Esophagus muscularis mucosa (tissue), 4 donors: ENCODE results near the gene VPS35. TPM values are rescaled to one million over a fixed set of nuclear protein-coding genes. Genes with fewer than 3 reads are reported as not detected.

Experiments used
- DNase-seq: peaks from one replicate; pipeline ENCODE4 v3.0.0-alpha.2; 2017; ENCODE audit errors: extremely low spot score
- H3K27ac ChIP-seq, 4 donors: fragments of 200-600 bp; sonication (generic); replicated peaks in 1 of 4; 1 replicate in 3 of 4; 2 replicates in 1 of 4; pipeline ENCODE4 v1.5.1; 2016 to 2019; ENCODE audit warnings: mild to moderate bottlenecking in 1 of 4
- H3K27me3 ChIP-seq, 4 donors: fragments of 200-600 bp; sonication (generic); one replicate each; pipeline versions ENCODE4 v1.5.1 to v1.6.0; 2016 to 2019
- H3K36me3 ChIP-seq, 4 donors: fragments of 200-600 bp; sonication (generic); one replicate each; pipeline ENCODE4 v1.5.1; 2016 to 2019
- H3K4me1 ChIP-seq, 4 donors: fragments of 200-600 bp; sonication (generic); one replicate each; pipeline ENCODE4 v1.5.1; 2016 to 2019
- H3K4me3 ChIP-seq, 4 donors: fragments of 200-600 bp; sonication (generic); 1 replicate in 2 of 4; 2 replicates in 2 of 4; pipeline ENCODE4 v1.5.1; 2016 to 2019; ENCODE audit warnings: mild to moderate bottlenecking in 4 of 4, moderate library complexity in 1 of 4
- H3K9me3 ChIP-seq, 4 donors: fragments of 200-600 bp; sonication (generic); 1 replicate in 3 of 4; 2 replicates in 1 of 4; pipeline ENCODE4 v1.5.1; 2016 to 2019
- EP300 ChIP-seq: sonication (generic); formaldehyde crosslinking; IDR thresholded peaks from one replicate; pipeline ENCODE4 v1.6.1; 2017; ENCODE audit warnings: antibody characterized with exemption
- POLR2A ChIP-seq: fragments of 450-650 bp; IDR thresholded peaks from one replicate; pipeline ENCODE4 v1.6.1; 2017; ENCODE audit warnings: antibody characterized with exemption, moderate library complexity, mild to moderate bottlenecking, low read depth
- POLR2AphosphoS5 ChIP-seq, 2 donors: sonication (generic); formaldehyde crosslinking; IDR thresholded peaks; one replicate each; pipeline ENCODE4 v1.6.1; 2017; ENCODE audit warnings: antibody characterized with exemption in 2 of 2
- WGBS: methylation state at CpG from one replicate; pipeline ENCODE4 v1.1.5; 2018; 5-methylcytosine and 5-hydroxymethylcytosine counted together
- intact Hi-C: fragments of 100-400 bp; cut with DNase I; formaldehyde crosslinking; loops from one replicate; pipeline ENCODE4 v1.15.1; 2023
- total RNA-seq, 4 donors: library from RNA; depleted of rRNA; stranded (reverse); fragments of >200 nt; gene quantifications; one replicate each; pipeline versions ENCODE4 v1.1.0 to v1.2.1, GENCODE V29; 2016
- TF ChIP-seq, protein P1 (sequence below), 3 experiments: fragments of 200-600 bp in 2 of 3; fragments of 450-650 bp in 1 of 3; sonication (generic) in 2 of 3; IDR thresholded peaks; one replicate each; pipeline ENCODE4 v1.5.1; 2017 to 2019; ENCODE audit warnings: antibody characterized with exemption in 3 of 3, mild to moderate bottlenecking in 2 of 3, moderate library complexity in 1 of 3

The VPS35 gene
- total RNA-seq, 4 donors from 2014 or later: 58.7 to 100 (median 67.3) TPM

DNA sequence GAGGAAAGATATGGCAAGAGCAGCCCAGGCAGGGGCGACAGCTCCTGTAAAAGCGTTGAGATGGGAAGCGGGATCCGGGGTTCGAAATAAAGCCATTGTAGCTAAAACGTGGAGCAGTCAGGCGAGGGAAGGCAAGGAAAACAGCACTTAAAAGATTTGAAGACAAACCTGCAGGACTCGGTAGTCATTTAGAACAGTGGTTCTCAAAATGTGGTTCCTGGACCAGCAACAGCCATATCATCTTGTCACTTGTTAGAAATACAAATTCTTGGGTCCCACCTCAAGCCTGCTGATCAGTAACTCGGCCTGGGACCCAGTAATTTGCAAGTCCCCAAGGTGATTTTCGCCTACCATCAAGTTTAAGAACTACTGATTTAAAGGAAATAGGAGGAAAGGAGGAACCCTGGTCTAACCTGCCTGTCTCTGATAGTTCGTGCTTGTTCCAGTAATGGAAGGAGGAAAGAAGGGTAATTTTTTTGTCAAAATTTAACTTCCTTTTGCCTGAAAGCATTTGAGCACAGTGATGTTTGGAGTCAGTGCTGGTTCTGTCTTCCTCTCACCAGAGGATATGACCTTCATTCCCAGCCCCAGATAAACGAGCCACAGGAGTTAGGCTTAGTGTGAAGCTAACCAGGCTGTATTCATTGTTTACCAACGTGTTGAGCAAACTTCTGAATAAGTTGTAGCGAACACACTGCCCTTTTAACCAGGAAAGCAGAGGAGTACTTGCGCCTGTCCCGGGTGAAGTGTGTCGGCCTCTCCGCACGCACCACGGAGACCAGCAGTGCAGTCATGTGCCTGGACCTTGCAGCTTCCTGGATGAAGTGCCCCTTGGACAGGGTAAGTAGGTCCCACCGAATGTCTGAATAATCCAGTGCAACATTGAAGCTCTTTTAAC, 1.6 kb upstream of the VPS35 start:
- Histone ChIP-seq H3K9me3 (no peaks in the 10 kb centered on the region), H3K27ac (peak overlapping the region in 3 of 4 donors; percentile 87 to 93 (median 92)), H3K4me3 (peak overlapping the region; percentile 75 to 89 (median 80)), H3K27me3 (no peaks in the 10 kb centered on the region), H3K4me1 (peaks cover 33 to 40% (median 37%) of the 10 kb centered on the region in 4 donors), H3K36me3 (no peaks in the 10 kb centered on the region)
- intact Hi-C loops: no loop called here
- DNase-seq: no peak
- WGBS: 16% methylated on average over 21 of the region's 21 CpGs
- no peak for TF ChIP-seq POLR2AphosphoS5 (IDR thresholded peaks at IDR 0.05)
- TF ChIP-seq POLR2A: no peak
- TF ChIP-seq, protein P1, sequence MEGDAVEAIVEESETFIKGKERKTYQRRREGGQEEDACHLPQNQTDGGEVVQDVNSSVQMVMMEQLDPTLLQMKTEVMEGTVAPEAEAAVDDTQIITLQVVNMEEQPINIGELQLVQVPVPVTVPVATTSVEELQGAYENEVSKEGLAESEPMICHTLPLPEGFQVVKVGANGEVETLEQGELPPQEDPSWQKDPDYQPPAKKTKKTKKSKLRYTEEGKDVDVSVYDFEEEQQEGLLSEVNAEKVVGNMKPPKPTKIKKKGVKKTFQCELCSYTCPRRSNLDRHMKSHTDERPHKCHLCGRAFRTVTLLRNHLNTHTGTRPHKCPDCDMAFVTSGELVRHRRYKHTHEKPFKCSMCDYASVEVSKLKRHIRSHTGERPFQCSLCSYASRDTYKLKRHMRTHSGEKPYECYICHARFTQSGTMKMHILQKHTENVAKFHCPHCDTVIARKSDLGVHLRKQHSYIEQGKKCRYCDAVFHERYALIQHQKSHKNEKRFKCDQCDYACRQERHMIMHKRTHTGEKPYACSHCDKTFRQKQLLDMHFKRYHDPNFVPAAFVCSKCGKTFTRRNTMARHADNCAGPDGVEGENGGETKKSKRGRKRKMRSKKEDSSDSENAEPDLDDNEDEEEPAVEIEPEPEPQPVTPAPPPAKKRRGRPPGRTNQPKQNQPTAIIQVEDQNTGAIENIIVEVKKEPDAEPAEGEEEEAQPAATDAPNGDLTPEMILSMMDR (IDR thresholded peaks at IDR 0.05): no peak
- TF ChIP-seq EP300: no peak

- no peak for TF ChIP-seq EP300
- TF ChIP-seq, protein P1 (IDR thresholded peaks at IDR 0.05): peak in 1 of 3 experiments; percentile 9
- no peaks in the 10 kb centered on the region for H3K9me3 ChIP-seq
- H3K27me3 ChIP-seq: no peaks in the 10 kb centered on the region
- peaks cover 33 to 44% (median 38%) of the 10 kb centered on the region in 4 donors for H3K4me1 ChIP-seq
- intact Hi-C loops: loop anchor here (5.0 to 10.0 kb wide), 2 partner anchors 105 to 138 kb away; no protein-coding TSS in a partner anchor
- H3K36me3 ChIP-seq: no peaks in the 10 kb centered on the region
- peak within 1 kb of the TSS; percentile 87 to 93 (median 90) for H3K27ac ChIP-seq
- DNase-seq: peak; percentile 100
- H3K4me3 ChIP-seq: peak within 1 kb of the TSS; percentile 75 to 89 (median 80)
- WGBS: 0% methylated on average over 54 of the region's 79 CpGs
These were observed 645 bp upstream of the VPS35 start, which contains the start of gene ORC6 for GRCh38 chr16:46689365-46690280. Gene ORC6 (plus strand): TSS chr16:46689659. CDS start chr16:46689706, 47 bp downstream.

- intact Hi-C loops: loop anchor here (5.0 to 10.0 kb wide), 2 partner anchors 107 to 139 kb away; no protein-coding TSS in a partner anchor
- Histone ChIP-seq H3K36me3 (no peaks in the 10 kb centered on the region), H3K27me3 (no peaks in the 10 kb centered on the region), H3K4me3 (peak overlapping the region; percentile 75 to 89 (median 80)), H3K4me1 (peaks cover 38 to 56% (median 47%) of the 10 kb centered on the region in 4 donors), H3K27ac (peak overlapping the region; percentile 87 to 93 (median 90)), H3K9me3 (no peaks in the 10 kb centered on the region)
- no peak for DNase-seq
- no peak for TF ChIP-seq EP300
- no peak for TF ChIP-seq POLR2AphosphoS5 (IDR thresholded peaks at IDR 0.05)
- TF ChIP-seq, protein P1 (IDR thresholded peaks at IDR 0.05): no peak
- no peak for TF ChIP-seq POLR2A
- WGBS: 3% methylated on average over 12 of the region's 14 CpGs
These were observed 801 bp downstream of the VPS35 start for GRCh38 chr16:46688101-46688653.

DNA sequence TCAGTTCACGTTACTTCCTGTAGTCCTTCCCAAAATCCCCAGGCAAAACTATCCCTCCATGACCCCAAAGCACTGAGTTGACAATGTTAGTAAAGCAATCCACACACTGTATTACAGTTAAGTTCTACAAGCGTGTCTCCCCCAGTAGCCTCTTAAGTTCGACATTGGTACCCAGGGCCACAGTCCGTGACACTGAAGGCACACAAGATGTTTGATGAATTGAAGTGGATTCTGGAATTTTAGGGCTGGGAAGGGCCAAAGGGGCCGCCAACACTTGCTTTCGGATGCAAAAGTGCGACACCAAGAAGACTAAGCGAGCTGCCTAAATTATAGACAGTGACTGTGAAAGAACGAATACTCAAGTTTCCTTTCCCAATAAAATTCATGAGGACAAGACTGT, 1.5 kb downstream of the VPS35 start:
- DNase-seq: no peak
- no peak for TF ChIP-seq POLR2A
- no peak for TF ChIP-seq POLR2AphosphoS5 (IDR thresholded peaks at IDR 0.05)
- TF ChIP-seq, protein P1 (IDR thresholded peaks at IDR 0.05): no peak
- no peak for TF ChIP-seq EP300
- Histone ChIP-seq H3K9me3 (no peaks in the 10 kb centered on the region), H3K27ac (no peak overlapping the region), H3K4me3 (peak overlapping the region; percentile 75 to 89 (median 80)), H3K36me3 (peaks cover 0 to 2% (median 0%) of the 10 kb centered on the region in 4 donors), H3K27me3 (no peaks in the 10 kb centered on the region), H3K4me1 (peaks cover 38 to 58% (median 53%) of the 10 kb centered on the region in 4 donors)
- WGBS: 80% methylated on average over 9 of the region's 9 CpGs
- intact Hi-C loops: loop anchor here (5.0 to 10.0 kb wide), 2 partner anchors 107 to 140 kb away; no protein-coding TSS in a partner anchor
